ENCODE measurements around the gene GPRC5D. TPM values are rescaled to one million over a fixed set of nuclear protein-coding genes. Genes with fewer than 3 reads are reported as not detected.

Gene GPRC5D
- total and polyA plus RNA-seq, 9 donors: 0.21 to 0.81 (median 0.40) TPM; not detected in 2

DNA sequence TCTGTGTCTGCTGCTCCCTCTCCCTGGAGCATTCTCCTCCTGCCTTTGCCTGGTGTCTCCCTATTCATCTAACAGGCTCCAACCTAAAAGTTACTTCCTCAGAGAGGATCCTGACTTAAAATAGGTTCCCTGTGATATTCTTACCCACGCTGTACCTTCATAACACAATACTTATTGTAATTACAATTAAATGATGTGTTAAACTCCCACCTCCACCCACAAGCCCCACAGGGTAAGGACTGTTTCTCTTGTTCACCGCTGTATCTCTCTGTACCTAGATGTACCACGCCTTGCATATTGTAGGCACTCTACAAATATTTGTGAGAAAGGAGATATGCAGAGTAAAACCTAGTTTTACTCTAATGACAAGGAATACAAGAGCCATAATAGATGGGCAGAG, 43.1 kb upstream of the GPRC5D start:
- H3K9me3 ChIP-seq (replicated peaks; ENCODE audit: control insufficient read depth, low read depth, low read length): no peaks in the 10 kb centered on the region
- peaks cover 8% of the 10 kb centered on the region for H3K4me1 ChIP-seq (ENCODE audit: control insufficient read depth, insufficient read depth, low read length)
- no peak overlapping the region for H3K4me3 ChIP-seq (ENCODE audit: low read length)
- no peaks in the 10 kb centered on the region for H3K27me3 ChIP-seq (ENCODE audit: control insufficient read depth, insufficient read depth, low read length)
- no peaks in the 10 kb centered on the region for H3K36me3 ChIP-seq (ENCODE audit: control insufficient read depth, insufficient read depth, low read length)
- no peak overlapping the region for H3K27ac ChIP-seq (ENCODE audit: low read length)
- DNase-seq: no peak
- WGBS (ENCODE audit: insufficient coverage): no CpG with 5 or more reads among the region's 3 CpGs

GRCh38 chr12:12993367-12993766, 41.4 kb upstream of the GPRC5D start:
- 96% methylated on average over 3 of the region's 4 CpGs for WGBS (ENCODE audit: insufficient coverage)
- H3K27ac ChIP-seq (ENCODE audit: low read length): no peak overlapping the region
- no peaks in the 10 kb centered on the region for H3K4me1 ChIP-seq (ENCODE audit: control insufficient read depth, insufficient read depth, low read length)
- no peak for DNase-seq
- H3K36me3 ChIP-seq (ENCODE audit: control insufficient read depth, insufficient read depth, low read length): peaks cover 9% of the 10 kb centered on the region
- no peaks in the 10 kb centered on the region for H3K9me3 ChIP-seq (replicated peaks; ENCODE audit: control insufficient read depth, low read depth, low read length)
- H3K4me3 ChIP-seq (ENCODE audit: low read length): no peak overlapping the region
- no peaks in the 10 kb centered on the region for H3K27me3 ChIP-seq (ENCODE audit: control insufficient read depth, insufficient read depth, low read length)

- peaks cover 11% of the 10 kb centered on the region for H3K36me3 ChIP-seq (ENCODE audit: control insufficient read depth, insufficient read depth, low read length)
- peak overlapping the region; percentile 59 for H3K27ac ChIP-seq (ENCODE audit: low read length)
- no peak overlapping the region for H3K4me3 ChIP-seq (ENCODE audit: low read length)
- H3K9me3 ChIP-seq (replicated peaks; ENCODE audit: control insufficient read depth, low read depth, low read length): no peaks in the 10 kb centered on the region
- WGBS (ENCODE audit: insufficient coverage): 20% methylated on average over 1 of the region's 8 CpGs
- DNase-seq: peak; percentile 51
- no peaks in the 10 kb centered on the region for H3K27me3 ChIP-seq (ENCODE audit: control insufficient read depth, insufficient read depth, low read length)
- no peaks in the 10 kb centered on the region for H3K4me1 ChIP-seq (ENCODE audit: control insufficient read depth, insufficient read depth, low read length)
Observed at GRCh38 chr12:12992418-12993130, 40.6 kb upstream of the GPRC5D start.

GRCh38 chr12:12990700-12991468, 38.9 kb upstream of the GPRC5D start:
- WGBS (ENCODE audit: insufficient coverage): 57% methylated on average over 6 of the region's 7 CpGs
- peaks cover 28% of the 10 kb centered on the region for H3K36me3 ChIP-seq (ENCODE audit: control insufficient read depth, insufficient read depth, low read length)

GRCh38 chr12:12987421-12987820, 35.5 kb upstream of the GPRC5D start:
- H3K4me3 ChIP-seq (ENCODE audit: low read length): no peak overlapping the region
- H3K27ac ChIP-seq (ENCODE audit: low read length): no peak overlapping the region
- no peaks in the 10 kb centered on the region for H3K9me3 ChIP-seq (replicated peaks; ENCODE audit: control insufficient read depth, low read depth, low read length)
- no peak for DNase-seq
- WGBS (ENCODE audit: insufficient coverage): no CpG with 5 or more reads among the region's 5 CpGs
- H3K4me1 ChIP-seq (ENCODE audit: control insufficient read depth, insufficient read depth, low read length): no peaks in the 10 kb centered on the region
- peaks cover 29% of the 10 kb centered on the region for H3K36me3 ChIP-seq (ENCODE audit: control insufficient read depth, insufficient read depth, low read length)
- no peaks in the 10 kb centered on the region for H3K27me3 ChIP-seq (ENCODE audit: control insufficient read depth, insufficient read depth, low read length)

More at GRCh38 chr12:12990700-12991468, 38.9 kb upstream of the GPRC5D start:
- Histone ChIP-seq H3K9me3 (replicated peaks; ENCODE audit: control insufficient read depth, low read depth, low read length) (no peaks in the 10 kb centered on the region), H3K27ac (ENCODE audit: low read length) (no peak overlapping the region), H3K4me3 (ENCODE audit: low read length) (no peak overlapping the region), H3K4me1 (ENCODE audit: control insufficient read depth, insufficient read depth, low read length) (no peaks in the 10 kb centered on the region), H3K27me3 (ENCODE audit: control insufficient read depth, insufficient read depth, low read length) (no peaks in the 10 kb centered on the region)
- no peak for DNase-seq

DNA sequence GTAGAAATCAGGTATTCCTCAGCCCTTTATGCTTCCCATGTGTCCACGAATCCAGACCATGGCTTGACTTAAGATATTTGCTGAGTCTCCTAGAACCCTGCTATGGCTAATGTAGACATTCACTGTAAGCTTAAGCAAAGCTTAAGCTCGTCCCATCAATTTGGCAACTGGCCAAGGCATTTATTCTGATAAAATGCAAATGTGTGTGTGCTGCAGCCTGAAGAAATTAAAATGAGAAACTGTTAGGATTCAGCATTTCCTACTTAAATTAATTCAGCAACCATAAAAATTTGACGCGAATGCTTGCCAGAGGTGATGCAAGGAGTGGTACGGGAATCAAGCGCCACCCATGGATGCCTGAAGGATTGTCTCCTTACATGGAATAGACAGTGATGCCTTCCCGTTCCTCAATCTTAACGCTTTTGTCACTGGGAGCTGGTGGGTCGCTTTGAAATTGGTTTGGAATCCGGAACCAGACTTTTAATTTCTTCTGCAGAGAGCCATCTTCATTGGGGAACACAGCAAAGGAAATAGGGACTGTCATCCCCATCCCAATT, 34.9 kb upstream of the GPRC5D start:
- no peak overlapping the region for H3K4me3 ChIP-seq (ENCODE audit: low read length)
- no peaks in the 10 kb centered on the region for H3K4me1 ChIP-seq (ENCODE audit: control insufficient read depth, insufficient read depth, low read length)
- no peaks in the 10 kb centered on the region for H3K9me3 ChIP-seq (replicated peaks; ENCODE audit: control insufficient read depth, low read depth, low read length)
- no peak for DNase-seq
- H3K36me3 ChIP-seq (ENCODE audit: control insufficient read depth, insufficient read depth, low read length): peaks cover 29% of the 10 kb centered on the region
- no peaks in the 10 kb centered on the region for H3K27me3 ChIP-seq (ENCODE audit: control insufficient read depth, insufficient read depth, low read length)
- no peak overlapping the region for H3K27ac ChIP-seq (ENCODE audit: low read length)
- WGBS (ENCODE audit: insufficient coverage): 90% methylated on average over 6 of the region's 10 CpGs

DNA sequence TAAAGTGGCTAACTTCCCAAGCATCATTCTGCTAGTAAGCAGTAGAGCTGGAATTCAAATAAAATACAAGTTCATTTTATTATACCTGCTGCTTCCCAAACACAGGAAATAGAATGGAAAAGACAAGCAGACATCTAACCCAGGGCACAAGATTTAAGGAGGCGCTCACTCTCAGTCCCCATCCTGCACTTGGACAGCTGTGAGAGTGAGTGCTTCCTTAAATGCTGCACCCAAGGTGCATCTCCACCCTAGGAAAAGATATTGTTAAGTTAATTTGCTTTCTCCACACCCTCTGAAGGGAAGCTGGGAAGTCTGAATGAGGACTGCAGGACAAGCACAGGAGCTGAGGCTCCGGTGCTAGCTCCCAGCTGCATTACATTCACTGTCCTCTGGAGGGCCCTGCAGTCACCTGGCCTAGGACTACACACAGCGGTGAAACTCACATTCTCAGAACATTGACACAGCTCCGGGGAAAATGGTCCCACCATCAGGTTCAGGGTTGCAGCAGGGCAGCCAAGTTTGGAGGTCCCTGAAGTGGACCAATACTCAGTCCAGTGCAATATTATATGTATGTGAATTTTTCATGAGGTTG, 33.9 kb upstream of the GPRC5D start:
- H3K36me3 ChIP-seq (ENCODE audit: control insufficient read depth, insufficient read depth, low read length): peaks cover 33% of the 10 kb centered on the region
- no peak overlapping the region for H3K27ac ChIP-seq (ENCODE audit: low read length)
- no peak for DNase-seq
- WGBS (ENCODE audit: insufficient coverage): 58% methylated on average over 2 of the region's 4 CpGs
- H3K4me3 ChIP-seq (ENCODE audit: low read length): no peak overlapping the region
- H3K4me1 ChIP-seq (ENCODE audit: control insufficient read depth, insufficient read depth, low read length): no peaks in the 10 kb centered on the region
- H3K9me3 ChIP-seq (replicated peaks; ENCODE audit: control insufficient read depth, low read depth, low read length): no peaks in the 10 kb centered on the region
- H3K27me3 ChIP-seq (ENCODE audit: control insufficient read depth, insufficient read depth, low read length): no peaks in the 10 kb centered on the region

- H3K36me3 ChIP-seq (ENCODE audit: control insufficient read depth, insufficient read depth, low read length): peaks cover 31% of the 10 kb centered on the region
- no peak for DNase-seq
- WGBS (ENCODE audit: insufficient coverage): no CpG with 5 or more reads among the region's 5 CpGs
- no peaks in the 10 kb centered on the region for H3K9me3 ChIP-seq (replicated peaks; ENCODE audit: control insufficient read depth, low read depth, low read length)
- H3K4me3 ChIP-seq (ENCODE audit: low read length): no peak overlapping the region
- peaks cover 9% of the 10 kb centered on the region for H3K4me1 ChIP-seq (ENCODE audit: control insufficient read depth, insufficient read depth, low read length)
- H3K27me3 ChIP-seq (ENCODE audit: control insufficient read depth, insufficient read depth, low read length): no peaks in the 10 kb centered on the region
- no peak overlapping the region for H3K27ac ChIP-seq (ENCODE audit: low read length)
Observed at GRCh38 chr12:12984149-12984548, 32.2 kb upstream of the GPRC5D start.

DNA sequence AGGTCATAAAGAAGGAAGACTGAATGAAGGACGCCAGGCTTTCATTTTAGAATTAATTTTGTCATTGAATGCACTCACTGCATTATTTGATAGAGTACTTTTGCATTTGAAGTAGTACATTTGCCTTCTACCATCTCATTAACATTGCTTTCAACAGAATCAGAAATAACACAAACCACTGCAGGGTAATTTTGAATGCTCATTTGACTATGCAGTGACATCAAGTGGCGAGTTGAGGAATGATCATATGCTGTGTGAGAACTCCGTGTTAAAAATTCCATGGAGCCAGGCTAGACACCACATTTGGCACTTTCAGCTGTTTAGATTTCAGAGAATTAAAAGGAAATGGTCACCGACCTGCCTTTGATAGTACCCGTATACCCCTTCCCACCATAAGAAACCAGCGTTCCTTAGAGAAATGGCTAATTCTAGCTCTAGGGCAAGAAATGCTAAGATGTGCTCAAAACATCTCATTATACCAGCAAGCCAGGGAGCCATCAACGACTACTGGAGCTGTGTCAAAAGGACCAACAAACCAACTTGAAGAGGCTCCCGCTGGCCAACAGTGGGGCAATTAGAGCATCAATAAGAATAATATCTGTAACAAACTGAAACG, 31.6 kb upstream of the GPRC5D start:
- H3K36me3 ChIP-seq (ENCODE audit: control insufficient read depth, insufficient read depth, low read length): peaks cover 29% of the 10 kb centered on the region
- no CpG with 5 or more reads among the region's 9 CpGs for WGBS (ENCODE audit: insufficient coverage)
- H3K9me3 ChIP-seq (replicated peaks; ENCODE audit: control insufficient read depth, low read depth, low read length): no peaks in the 10 kb centered on the region
- H3K27ac ChIP-seq (ENCODE audit: low read length): no peak overlapping the region
- peak; percentile 70 for DNase-seq
- no peaks in the 10 kb centered on the region for H3K27me3 ChIP-seq (ENCODE audit: control insufficient read depth, insufficient read depth, low read length)
- H3K4me1 ChIP-seq (ENCODE audit: control insufficient read depth, insufficient read depth, low read length): peaks cover 11% of the 10 kb centered on the region
- H3K4me3 ChIP-seq (ENCODE audit: low read length): no peak overlapping the region

DNA sequence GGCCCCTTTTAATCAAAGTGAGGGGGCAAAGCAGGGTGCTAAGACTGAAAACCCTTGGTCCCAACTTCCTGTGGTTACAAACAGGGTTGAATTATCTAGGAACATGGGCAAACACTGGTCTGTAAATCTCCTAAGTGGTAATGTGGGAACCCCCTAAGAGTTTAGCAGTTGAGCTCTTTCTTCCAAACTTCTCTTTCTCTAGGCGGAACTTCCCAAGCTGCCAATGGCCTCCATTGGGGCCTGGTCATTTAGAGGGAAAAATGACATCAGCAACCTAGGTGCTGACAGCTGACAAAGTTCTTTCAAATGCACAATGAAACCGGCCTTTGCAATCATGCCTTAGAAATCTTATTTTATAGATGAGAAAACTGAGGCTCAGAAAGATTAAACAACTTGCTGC, 30.4 kb upstream of the GPRC5D start:
- Histone ChIP-seq H3K9me3 (replicated peaks; ENCODE audit: control insufficient read depth, low read depth, low read length) (no peaks in the 10 kb centered on the region), H3K4me3 (ENCODE audit: low read length) (no peak overlapping the region), H3K36me3 (ENCODE audit: control insufficient read depth, insufficient read depth, low read length) (peaks cover 25% of the 10 kb centered on the region), H3K27me3 (ENCODE audit: control insufficient read depth, insufficient read depth, low read length) (no peaks in the 10 kb centered on the region), H3K4me1 (ENCODE audit: control insufficient read depth, insufficient read depth, low read length) (peaks cover 11% of the 10 kb centered on the region), H3K27ac (ENCODE audit: low read length) (no peak overlapping the region)
- DNase-seq: no peak
- WGBS (ENCODE audit: insufficient coverage): no CpG with 5 or more reads among the region's 2 CpGs
